ENCODE results near the gene HPCA.

HPCA gene

GRCh38 chr1:32884726-32885125, 1.6 kb upstream of the HPCA start:
- DNase-seq (ENCODE audit: low read depth), result no peak
- no peak for TF ChIP-seq CTCF (IDR thresholded peaks at IDR 0.05; ENCODE audit: insufficient read depth, low read depth, low read length, missing control alignments)
- H3K4me3 ChIP-seq (ENCODE audit: low read length), result no peak overlapping the region

- no peak overlapping the region for H3K4me3 ChIP-seq (ENCODE audit: low read length)
- no peak for TF ChIP-seq CTCF (IDR thresholded peaks at IDR 0.05; ENCODE audit: insufficient read depth, low read depth, low read length, missing control alignments)
- no peak for DNase-seq (ENCODE audit: low read depth)
Observed at GRCh38 chr1:32885676-32886003, 651 bp upstream of the HPCA start.

GRCh38 chr1:32886828-32887414, 630 bp downstream of the HPCA start:
- H3K4me3 ChIP-seq (ENCODE audit: low read length), result no peak overlapping the region
- TF ChIP-seq CTCF (IDR thresholded peaks at IDR 0.05; ENCODE audit: insufficient read depth, low read depth, low read length, missing control alignments), result no peak
- DNase-seq (ENCODE audit: low read depth), result no peak

GRCh38 chr1:32887623-32888022, 1.3 kb downstream of the HPCA start:
- no peak for DNase-seq (ENCODE audit: low read depth)
- no peak for TF ChIP-seq CTCF (IDR thresholded peaks at IDR 0.05; ENCODE audit: insufficient read depth, low read depth, low read length, missing control alignments)
- no peak overlapping the region for H3K4me3 ChIP-seq (ENCODE audit: low read length)

- no peak overlapping the region for H3K4me3 ChIP-seq (ENCODE audit: low read length)
- no peak for DNase-seq (ENCODE audit: low read depth)
Observed at GRCh38 chr1:32888134-32888533, 1.8 kb downstream of the HPCA start.

GRCh38 chr1:32888677-32889420, 2.6 kb downstream of the HPCA start:
- no peak for DNase-seq (ENCODE audit: low read depth)
- no peak for TF ChIP-seq CTCF (IDR thresholded peaks at IDR 0.05; ENCODE audit: insufficient read depth, low read depth, low read length, missing control alignments)
- no peak overlapping the region for H3K4me3 ChIP-seq (ENCODE audit: low read length)

More at GRCh38 chr1:32888134-32888533, 1.8 kb downstream of the HPCA start:
- TF ChIP-seq CTCF (IDR thresholded peaks at IDR 0.05; ENCODE audit: insufficient read depth, low read depth, low read length, missing control alignments), result no peak
